CD8-positive, alpha-beta memory T cell (primary cell): ENCODE measurements around the gene PCSK7. TPM values are rescaled to one million over a fixed set of nuclear protein-coding genes. Genes with fewer than 3 reads are reported as not detected.
"Not testable (repeated sequence)": the region's sequence is repeated elsewhere in the genome, so short reads cannot be mapped to it uniquely, and the experiment has no call there.

Experiments
- CTCF ChIA-PET: fragments of 350-600 bp; sonication (Branson Sonifier 250); formaldehyde crosslinking; loops from one replicate; lab custom pipeline; 2021; ENCODE audit warnings: antibody characterized with exemption; lab: Charles Lee
- POLR2A ChIA-PET: fragments of 350-600 bp; sonication (Branson Sonifier 250); formaldehyde crosslinking; loops from one replicate; lab custom pipeline; 2021; ENCODE audit warnings: antibody characterized with exemption; lab: Charles Lee
- DNase-seq, 5 donors: peaks; one replicate each; pipeline versions ENCODE4 v3.0.0 to v3.0.0-alpha.2; 2020 to 2022; ENCODE audit warnings: mixed read lengths in 1 of 5
- H3K27ac ChIP-seq: one replicate; pipeline ENCODE4 v1.7.0; 2013; ENCODE audit warnings: low read depth, mild to moderate bottlenecking, low read length, moderate library complexity
- H3K27me3 ChIP-seq: 2 replicates; pipeline ENCODE4 v1.7.0; 2013; ENCODE audit warnings: low read length, mild to moderate bottlenecking; ENCODE audit not compliant: insufficient read depth, poor library complexity, severe bottlenecking
- H3K36me3 ChIP-seq: 2 replicates; pipeline ENCODE4 v1.7.0; 2013; ENCODE audit warnings: mild to moderate bottlenecking, low read length, moderate library complexity; ENCODE audit not compliant: insufficient read depth
- H3K4me1 ChIP-seq: 2 replicates; pipeline ENCODE4 v1.7.0; 2013; ENCODE audit warnings: mild to moderate bottlenecking, low read length, moderate library complexity; ENCODE audit not compliant: insufficient read depth
- H3K4me3 ChIP-seq: 2 replicates; pipeline ENCODE4 v1.7.0; 2013; ENCODE audit warnings: mild to moderate bottlenecking, low read length
- H3K9me3 ChIP-seq: 2 replicates; pipeline ENCODE4 v1.7.0; 2013; ENCODE audit warnings: mild to moderate bottlenecking, low read length
- H3K27ac Mint-ChIP-seq, 8 donors: one replicate each; pipeline ENCODE4 v1.8.0; 2020 to 2021; ENCODE audit warnings: mixed read lengths in 8 of 8, mild to moderate bottlenecking in 6 of 8, inconsistent platforms in 3 of 8, moderate library complexity in 3 of 8
- H3K27me3 Mint-ChIP-seq, 2 donors: one replicate each; pipeline ENCODE4 v1.8.0; 2020 to 2021; ENCODE audit warnings: mixed read lengths in 2 of 2, mild to moderate bottlenecking in 1 of 2, moderate library complexity in 1 of 2
- H3K36me3 Mint-ChIP-seq, 3 donors: one replicate each; pipeline ENCODE4 v1.8.0; 2020 to 2021; ENCODE audit warnings: mixed read lengths in 3 of 3, inconsistent platforms in 1 of 3, mild to moderate bottlenecking in 1 of 3
- H3K4me1 Mint-ChIP-seq, 3 donors: one replicate each; pipeline ENCODE4 v1.8.0; 2020 to 2021; ENCODE audit warnings: mixed read lengths in 3 of 3, inconsistent platforms in 1 of 3, mild to moderate bottlenecking in 1 of 3
- H3K4me3 Mint-ChIP-seq, 7 donors: one replicate each; pipeline ENCODE4 v1.8.0; 2020 to 2021; ENCODE audit warnings: mixed read lengths in 7 of 7, mild to moderate bottlenecking in 6 of 7, moderate library complexity in 4 of 7, inconsistent platforms in 2 of 7
- H3K9me3 Mint-ChIP-seq, 5 donors: one replicate each; pipeline ENCODE4 v1.8.0; 2020 to 2022; ENCODE audit warnings: mixed read lengths in 5 of 5, mild to moderate bottlenecking in 3 of 5, moderate library complexity in 2 of 5, inconsistent platforms in 1 of 5
- polyA plus RNA-seq: library from polyadenylated mRNA; unstranded; fragments of 300-500 nt; fragmentation: Illumina TruSeq; gene quantifications from one replicate; pipeline ENCODE4 v1.2.3, GENCODE V29; 2021
- total RNA-seq, 2 experiments: library from RNA; stranded (reverse); gene quantifications; one replicate each; pipeline ENCODE4 v1.2.3, GENCODE V29; 2021

PCSK7 gene
- total and polyA plus RNA-seq, 3 experiments from 2014 or later, result 81.7 to 101 (median 99.6) TPM

GRCh38 chr11:117269856-117270255 is 38.0 kb upstream of the PCSK7 start:
- Mint-ChIP-seq H3K9me3 (peaks cover 0 to 2% (median 0%) of the 10 kb centered on the region in 5 donors), H3K27me3 (no peaks in the 10 kb centered on the region), H3K36me3 (peaks cover 9 to 44% (median 24%) of the 10 kb centered on the region in 3 donors), H3K27ac (no peak overlapping the region), H3K4me1 (peaks cover 9 to 24% (median 12%) of the 10 kb centered on the region in 3 donors), H3K4me3 (no peak overlapping the region)
- H3K4me1 ChIP-seq, result no peaks in the 10 kb centered on the region
- H3K36me3 ChIP-seq, result no peaks in the 10 kb centered on the region
- DNase-seq, result no peak
- no peaks in the 10 kb centered on the region for H3K27me3 ChIP-seq
- ChIA-PET CTCF (interaction anchor here (1.0 kb wide), 1 partner anchor 156 kb away, joined by 3 read pairs; no protein-coding TSS in a partner anchor), POLR2A (no interaction called here)
- H3K4me3 ChIP-seq, result no peak overlapping the region
- H3K9me3 ChIP-seq, result no peaks in the 10 kb centered on the region
- H3K27ac ChIP-seq, result no peak overlapping the region

GRCh38 chr11:117265745-117266144 is 33.9 kb upstream of the PCSK7 start:
- peaks cover 0 to 47% (median 17%) of the 10 kb centered on the region in 3 donors for H3K36me3 Mint-ChIP-seq
- Histone ChIP-seq H3K36me3 (no peaks in the 10 kb centered on the region), H3K27ac (no peak overlapping the region), H3K27me3 (no peaks in the 10 kb centered on the region), H3K4me1 (no peaks in the 10 kb centered on the region), H3K4me3 (no peak overlapping the region), H3K9me3 (no peaks in the 10 kb centered on the region)
- no peak overlapping the region for H3K27ac Mint-ChIP-seq
- H3K27me3 Mint-ChIP-seq, result no peaks in the 10 kb centered on the region
- ChIA-PET CTCF (no interaction called here), POLR2A (no interaction called here)
- no peak overlapping the region for H3K4me3 Mint-ChIP-seq
- H3K4me1 Mint-ChIP-seq, result no peaks in the 10 kb centered on the region
- no peaks in the 10 kb centered on the region for H3K9me3 Mint-ChIP-seq
- no peak for DNase-seq

- H3K9me3 ChIP-seq, CTCF ChIA-PET, H3K36me3 ChIP-seq, H3K4me1 Mint-ChIP-seq, POLR2A ChIA-PET, DNase-seq, H3K27me3 Mint-ChIP-seq, H3K27me3 ChIP-seq, H3K4me3 ChIP-seq, H3K9me3 Mint-ChIP-seq, H3K4me1 ChIP-seq, H3K27ac ChIP-seq, H3K4me3 Mint-ChIP-seq, H3K27ac Mint-ChIP-seq: not testable (repeated sequence)
- peaks cover 0 to 52% (median 15%) of the 10 kb centered on the region in 3 donors for H3K36me3 Mint-ChIP-seq
Observed at GRCh38 chr11:117264624-117265323, 32.9 kb upstream of the PCSK7 start.

GRCh38 chr11:117259417-117259816 is 27.5 kb upstream of the PCSK7 start:
- Histone ChIP-seq H3K27ac (no peak overlapping the region), H3K27me3 (no peaks in the 10 kb centered on the region), H3K36me3 (no peaks in the 10 kb centered on the region), H3K9me3 (no peaks in the 10 kb centered on the region), H3K4me3 (no peak overlapping the region), H3K4me1 (no peaks in the 10 kb centered on the region)
- Mint-ChIP-seq H3K9me3 (no peaks in the 10 kb centered on the region), H3K36me3 (peaks cover 0 to 46% (median 13%) of the 10 kb centered on the region in 3 donors), H3K4me1 (peaks cover 0 to 8% (median 6%) of the 10 kb centered on the region in 3 donors), H3K4me3 (no peak overlapping the region), H3K27me3 (no peaks in the 10 kb centered on the region), H3K27ac (no peak overlapping the region)
- ChIA-PET CTCF (no interaction called here), POLR2A (no interaction called here)
- DNase-seq, result no peak

GRCh38 chr11:117258576-117258975 is 26.7 kb upstream of the PCSK7 start:
- CTCF ChIA-PET, result no interaction called here
- Mint-ChIP-seq H3K36me3 (peaks cover 0 to 52% (median 10%) of the 10 kb centered on the region in 3 donors), H3K4me1 (peaks cover 0 to 8% (median 6%) of the 10 kb centered on the region in 3 donors), H3K4me3 (no peak overlapping the region), H3K27ac (no peak overlapping the region), H3K27me3 (no peaks in the 10 kb centered on the region), H3K9me3 (no peaks in the 10 kb centered on the region)
- H3K36me3 ChIP-seq, result no peaks in the 10 kb centered on the region
- H3K27ac ChIP-seq, result no peak overlapping the region
- no peak for DNase-seq
- no peak overlapping the region for H3K4me3 ChIP-seq
- H3K4me1 ChIP-seq, result no peaks in the 10 kb centered on the region
- H3K9me3 ChIP-seq, result no peaks in the 10 kb centered on the region
- no peaks in the 10 kb centered on the region for H3K27me3 ChIP-seq
- POLR2A ChIA-PET, result no interaction called here

- Mint-ChIP-seq H3K4me3 (no peak overlapping the region), H3K36me3 (peaks cover 0 to 50% (median 10%) of the 10 kb centered on the region in 3 donors), H3K4me1 (peaks cover 0 to 8% (median 6%) of the 10 kb centered on the region in 3 donors), H3K27me3 (no peaks in the 10 kb centered on the region), H3K9me3 (no peaks in the 10 kb centered on the region), H3K27ac (no peak overlapping the region)
- no peaks in the 10 kb centered on the region for H3K36me3 ChIP-seq
- no peaks in the 10 kb centered on the region for H3K9me3 ChIP-seq
- ChIA-PET POLR2A (no interaction called here), CTCF (no interaction called here)
- no peak overlapping the region for H3K4me3 ChIP-seq
- no peaks in the 10 kb centered on the region for H3K4me1 ChIP-seq
- H3K27me3 ChIP-seq, result no peaks in the 10 kb centered on the region
- no peak overlapping the region for H3K27ac ChIP-seq
- no peak for DNase-seq
Observed at GRCh38 chr11:117256573-117256972, 24.7 kb upstream of the PCSK7 start.

- Histone ChIP-seq H3K27ac (no peak overlapping the region), H3K9me3 (no peaks in the 10 kb centered on the region), H3K4me1 (no peaks in the 10 kb centered on the region), H3K36me3 (no peaks in the 10 kb centered on the region), H3K4me3 (no peak overlapping the region), H3K27me3 (no peaks in the 10 kb centered on the region)
- Mint-ChIP-seq H3K9me3 (no peaks in the 10 kb centered on the region), H3K27me3 (no peaks in the 10 kb centered on the region), H3K27ac (peak overlapping the region in 3 of 8 donors; percentile 28 to 72 (median 29)), H3K36me3 (peaks cover 0 to 50% (median 11%) of the 10 kb centered on the region in 3 donors), H3K4me3 (no peak overlapping the region), H3K4me1 (peaks cover 0 to 8% (median 6%) of the 10 kb centered on the region in 3 donors)
- POLR2A ChIA-PET, result no interaction called here
- DNase-seq, result no peak
- CTCF ChIA-PET, result no interaction called here
Observed at GRCh38 chr11:117255966-117256365, 24.1 kb upstream of the PCSK7 start.

GRCh38 chr11:117251506-117251905 is 19.6 kb upstream of the PCSK7 start:
- Mint-ChIP-seq H3K27me3 (no peaks in the 10 kb centered on the region), H3K4me3 (no peak overlapping the region), H3K27ac (no peak overlapping the region), H3K9me3 (no peaks in the 10 kb centered on the region), H3K36me3 (peaks cover 6 to 55% (median 13%) of the 10 kb centered on the region in 3 donors), H3K4me1 (peaks cover 0 to 5% (median 0%) of the 10 kb centered on the region in 3 donors)
- Histone ChIP-seq H3K4me1 (no peaks in the 10 kb centered on the region), H3K36me3 (no peaks in the 10 kb centered on the region), H3K4me3 (no peak overlapping the region), H3K27me3 (no peaks in the 10 kb centered on the region), H3K9me3 (no peaks in the 10 kb centered on the region), H3K27ac (no peak overlapping the region)
- no peak for DNase-seq
- POLR2A ChIA-PET, result no interaction called here
- CTCF ChIA-PET, result no interaction called here
